ENCODE measurements around the gene LDLRAD2.

The LDLRAD2 gene

DNA sequence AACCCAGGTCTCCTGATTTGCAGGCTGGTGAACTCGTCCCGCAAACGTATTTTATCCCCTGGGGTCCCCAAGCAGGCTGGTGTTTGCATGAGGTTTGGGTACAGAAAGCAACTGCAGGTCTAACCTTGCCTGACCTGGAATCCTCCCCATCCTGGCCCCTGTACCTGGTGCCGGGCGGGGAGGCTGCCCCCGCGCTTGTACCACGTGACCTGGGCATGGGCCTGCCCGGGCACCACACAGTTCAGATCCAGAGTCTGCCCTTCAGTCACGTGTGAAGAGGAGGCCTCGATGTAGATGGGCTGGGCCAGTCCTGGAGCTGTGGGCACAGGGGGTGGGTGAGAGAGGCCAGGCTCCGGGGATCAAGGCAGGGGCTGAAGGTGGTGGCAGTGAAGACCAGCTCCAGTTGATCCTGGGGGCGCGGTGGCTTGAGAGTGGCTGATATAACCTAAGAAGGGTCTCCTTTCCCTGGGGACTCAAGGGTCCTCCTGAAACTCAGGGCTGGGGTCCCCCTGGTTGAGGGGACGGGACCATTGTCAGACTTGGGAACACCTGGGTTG is 30.6 kb downstream of the LDLRAD2 start:
- no peak for DNase-seq (ENCODE audit: low read depth, low spot score)

DNA sequence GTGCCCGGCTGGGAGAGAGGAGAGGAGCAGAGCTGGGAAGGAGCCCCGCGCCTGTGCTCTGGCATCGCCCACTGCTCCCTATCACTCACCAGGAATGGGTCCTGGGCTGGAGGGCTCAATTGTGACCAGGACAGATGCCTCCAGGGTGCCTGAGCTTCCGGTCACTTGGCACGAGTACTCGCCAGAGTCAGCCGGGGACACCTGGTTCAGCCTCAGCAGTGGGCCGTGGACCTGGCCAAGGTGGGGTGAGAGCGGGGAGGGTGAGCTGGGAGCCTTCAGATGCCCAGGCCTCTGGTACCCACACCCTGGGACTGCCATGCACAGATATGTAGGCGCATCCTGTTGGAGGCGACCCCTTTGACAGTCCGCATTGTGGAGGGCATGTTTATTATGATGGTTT is 31.1 kb downstream of the LDLRAD2 start:
- DNase-seq (ENCODE audit: low read depth, low spot score): no peak

DNA sequence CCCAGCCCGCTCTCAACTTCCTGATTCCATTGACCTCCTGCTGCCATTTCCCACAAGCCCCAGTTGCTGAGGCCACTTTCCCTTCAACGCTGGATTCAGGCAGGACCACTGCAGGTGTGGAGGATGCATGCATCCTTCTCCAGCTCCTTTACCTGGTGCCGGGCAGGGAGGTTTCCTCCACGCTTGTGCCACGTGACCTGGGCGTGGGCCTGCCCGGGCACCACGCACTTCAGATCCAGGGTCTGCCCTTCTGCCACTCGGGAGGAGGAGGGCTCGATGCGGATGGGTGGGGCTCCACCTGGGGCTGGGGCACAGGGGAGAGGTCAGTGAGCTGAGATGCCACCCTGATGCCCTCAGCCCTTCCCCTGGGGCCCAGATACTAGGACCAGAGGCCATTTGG is 31.9 kb downstream of the LDLRAD2 start:
- DNase-seq (ENCODE audit: low read depth, low spot score): no peak

DNA sequence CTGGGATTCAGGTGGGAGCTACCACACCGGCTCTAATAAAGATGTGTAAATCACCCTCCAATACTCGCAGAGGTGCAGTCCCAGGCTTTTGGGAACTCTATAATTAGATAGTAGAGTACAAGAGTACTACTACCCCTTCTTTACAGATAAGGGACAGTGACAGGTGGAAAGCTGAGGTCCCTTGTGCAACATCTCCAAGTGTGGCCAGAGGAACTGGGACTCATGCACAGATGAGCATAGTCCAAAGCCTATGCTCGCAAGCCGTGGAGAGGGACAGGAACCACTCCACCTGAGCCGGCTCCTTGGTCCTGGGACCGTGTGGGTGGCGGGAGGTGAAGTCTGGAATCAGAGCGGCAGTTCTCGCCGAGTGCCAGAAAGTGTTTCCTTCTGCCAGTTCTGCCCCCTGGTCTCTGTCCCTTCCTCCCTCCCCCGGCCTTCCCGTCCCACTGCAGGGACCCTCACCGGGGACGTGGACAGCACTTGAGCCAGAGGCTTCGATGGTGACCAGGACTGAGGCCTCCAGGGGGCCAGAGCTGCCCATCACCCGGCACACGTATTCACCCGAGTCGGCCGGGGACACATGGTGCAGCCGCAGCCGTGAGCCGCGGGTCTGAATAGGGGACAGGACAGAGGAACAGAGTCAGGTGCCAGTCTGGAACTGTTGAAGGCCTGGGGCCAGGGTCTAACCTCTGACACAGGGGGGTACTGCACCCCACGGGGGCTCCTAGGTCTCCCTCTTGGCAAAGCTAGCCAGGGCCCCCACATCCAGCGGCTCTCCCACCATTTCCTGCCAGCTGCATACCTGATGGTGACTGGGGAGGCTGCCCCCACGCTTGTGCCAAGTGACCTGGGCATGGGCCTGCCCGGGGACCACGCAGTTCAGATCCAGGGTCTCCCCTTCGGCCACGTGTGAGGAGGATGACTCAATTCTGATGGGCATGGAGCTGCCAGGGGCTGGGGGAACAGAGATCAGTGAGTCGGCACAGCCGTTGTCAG is 33.9 kb downstream of the LDLRAD2 start:
- no peak for DNase-seq (ENCODE audit: low read depth, low spot score)

DNA sequence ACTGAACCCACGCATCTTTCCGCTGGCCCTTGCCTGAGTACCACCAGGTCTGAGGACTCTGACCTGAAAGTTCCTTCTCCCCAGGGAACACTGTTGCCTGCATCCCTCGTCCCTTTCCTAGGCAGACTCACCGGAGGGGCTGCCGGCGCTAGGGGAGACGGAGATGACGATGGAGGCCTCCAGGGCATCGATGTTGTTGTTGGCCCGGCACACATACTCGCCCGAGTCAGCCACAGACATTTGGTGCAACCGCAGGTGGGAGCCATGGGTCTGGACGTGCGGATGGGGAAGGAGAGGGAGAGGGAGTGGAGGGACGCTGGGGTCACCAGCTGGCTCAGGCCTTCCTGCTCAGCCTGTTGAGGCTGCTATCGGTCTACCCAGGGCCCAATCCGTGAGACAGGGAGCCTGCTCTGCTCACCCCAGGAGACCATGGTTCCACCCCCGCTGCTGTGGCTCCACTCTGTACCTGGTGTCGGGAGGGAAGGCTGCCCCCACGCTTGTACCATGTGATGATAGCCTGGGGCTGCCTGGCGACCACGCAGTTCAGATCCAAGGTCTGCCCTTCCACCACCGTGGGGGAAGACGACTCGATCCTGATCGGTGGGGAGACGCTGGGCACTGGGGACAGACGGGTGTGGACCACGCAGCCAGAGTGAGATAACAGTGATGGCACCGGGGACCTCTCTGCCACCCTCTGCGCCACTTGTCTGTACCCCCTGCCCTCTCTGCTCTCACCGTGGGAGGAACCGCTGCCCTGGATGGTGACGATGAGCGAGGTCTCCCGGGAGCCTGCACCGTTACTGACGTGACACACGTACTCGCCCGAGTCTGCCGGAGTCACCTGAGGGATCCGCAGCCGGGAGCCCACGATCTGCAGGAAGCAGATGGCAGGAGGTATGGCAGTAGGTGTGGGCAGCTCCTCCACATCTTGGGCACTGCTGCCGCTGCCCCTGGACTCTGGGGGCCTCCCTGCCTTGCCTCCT is 35.4 kb downstream of the LDLRAD2 start:
- no peak for DNase-seq (ENCODE audit: low read depth, low spot score)

DNA sequence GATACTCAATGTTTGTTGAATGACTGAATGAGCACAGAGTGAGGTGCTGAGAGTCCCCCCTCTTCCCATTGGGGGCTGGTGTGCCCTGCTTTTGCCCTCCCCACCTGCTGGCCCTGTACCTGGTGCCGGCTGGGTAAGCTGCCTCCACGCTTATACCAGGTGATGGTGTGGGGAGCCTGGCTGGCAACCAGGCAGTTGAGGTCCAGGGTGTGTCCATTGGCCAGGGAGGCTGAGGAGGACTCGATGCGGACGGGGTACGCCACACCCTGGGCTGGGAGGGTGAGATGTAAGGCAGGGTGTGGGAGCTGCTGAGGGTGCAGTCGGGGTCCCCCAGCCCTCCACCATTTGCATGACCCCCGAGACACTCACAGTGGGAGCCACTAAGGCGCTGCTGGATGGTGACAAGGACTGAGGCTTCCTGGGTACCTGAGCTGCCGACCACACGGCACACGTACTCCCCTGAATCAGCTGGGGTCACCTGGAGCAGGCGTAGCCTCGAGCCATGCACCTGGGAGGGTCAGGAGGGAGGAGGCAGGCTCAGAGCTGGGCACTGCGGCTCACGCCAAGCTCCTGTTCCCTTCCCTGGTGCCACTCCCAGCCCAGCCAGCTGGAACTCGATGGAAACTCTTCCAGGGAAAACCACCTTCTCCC is 36.6 kb downstream of the LDLRAD2 start:
- DNase-seq (ENCODE audit: low read depth, low spot score): no peak

DNA sequence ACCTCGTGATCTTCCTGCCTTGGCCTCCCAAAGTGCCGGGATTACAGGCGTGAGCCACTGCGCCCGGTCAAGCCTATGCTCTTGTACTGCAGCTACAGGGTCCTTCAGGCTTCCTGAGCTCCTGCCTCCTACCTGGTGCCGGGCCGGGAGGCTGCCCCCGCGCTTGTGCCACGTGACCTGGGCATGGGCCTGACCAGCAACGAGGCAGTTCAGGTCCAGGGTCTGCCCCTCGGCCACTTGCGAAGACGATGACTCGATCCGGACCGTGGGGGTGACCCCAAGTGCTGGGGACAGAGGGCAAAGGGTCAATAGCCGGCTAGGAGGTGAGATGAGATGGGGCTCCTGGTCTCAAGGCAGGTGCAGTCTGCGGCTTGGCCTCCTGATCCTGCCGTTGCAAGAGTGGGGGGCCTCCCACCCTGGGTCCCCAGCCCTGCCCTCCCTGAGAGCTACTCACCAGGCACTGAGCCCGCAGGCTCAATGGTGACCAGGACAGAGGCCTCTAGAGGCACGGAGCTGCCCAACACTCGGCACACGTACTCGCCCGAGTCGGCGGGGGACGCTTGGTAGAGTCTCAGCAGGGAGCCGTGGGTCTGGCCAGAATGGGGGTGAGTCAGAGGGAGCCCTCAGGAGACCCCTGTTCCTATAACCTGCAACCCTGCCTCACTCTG is 38.0 kb downstream of the LDLRAD2 start:
- DNase-seq (ENCODE audit: low read depth, low spot score): no peak

DNA sequence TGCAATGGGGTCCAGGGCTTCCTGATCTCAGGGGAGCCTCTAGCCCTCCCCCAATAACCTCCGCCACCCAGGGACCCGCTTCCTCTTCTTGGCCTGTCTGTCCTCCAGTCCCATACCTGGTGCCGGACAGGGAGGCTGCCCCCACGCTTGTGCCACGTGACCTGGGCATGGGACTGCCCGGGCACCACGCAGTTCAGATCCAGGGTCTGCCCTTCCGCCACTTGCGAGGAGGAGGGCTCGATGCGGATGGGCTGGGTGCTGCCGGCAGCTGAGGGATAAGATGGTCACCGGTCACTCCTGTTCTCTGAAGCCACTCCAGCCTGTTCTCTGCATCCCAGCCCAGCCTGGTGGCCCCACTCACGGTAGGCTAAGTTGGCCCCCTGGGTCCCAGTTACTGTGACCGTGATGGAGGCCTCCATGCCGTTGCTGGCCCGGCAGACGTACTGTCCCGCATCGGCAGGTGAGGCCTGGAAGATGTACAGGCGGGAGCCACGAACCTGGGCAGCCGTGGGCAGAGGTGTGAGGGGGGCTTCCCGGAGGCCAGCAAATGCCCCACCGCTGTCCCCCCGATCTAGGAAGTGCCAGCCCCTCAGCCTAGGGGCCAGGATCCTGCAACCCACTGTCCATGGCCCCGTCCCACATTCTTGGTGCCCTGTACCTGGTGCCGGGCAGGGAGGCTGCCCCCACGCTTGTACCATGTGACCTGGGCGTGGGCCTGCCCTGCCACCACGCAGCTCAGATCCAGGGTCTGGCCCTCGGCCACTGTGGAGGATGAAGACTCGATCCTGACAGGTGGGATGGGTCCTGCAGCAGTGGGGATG is 39.6 kb downstream of the LDLRAD2 start:
- no peak for DNase-seq (ENCODE audit: low read depth, low spot score)

DNA sequence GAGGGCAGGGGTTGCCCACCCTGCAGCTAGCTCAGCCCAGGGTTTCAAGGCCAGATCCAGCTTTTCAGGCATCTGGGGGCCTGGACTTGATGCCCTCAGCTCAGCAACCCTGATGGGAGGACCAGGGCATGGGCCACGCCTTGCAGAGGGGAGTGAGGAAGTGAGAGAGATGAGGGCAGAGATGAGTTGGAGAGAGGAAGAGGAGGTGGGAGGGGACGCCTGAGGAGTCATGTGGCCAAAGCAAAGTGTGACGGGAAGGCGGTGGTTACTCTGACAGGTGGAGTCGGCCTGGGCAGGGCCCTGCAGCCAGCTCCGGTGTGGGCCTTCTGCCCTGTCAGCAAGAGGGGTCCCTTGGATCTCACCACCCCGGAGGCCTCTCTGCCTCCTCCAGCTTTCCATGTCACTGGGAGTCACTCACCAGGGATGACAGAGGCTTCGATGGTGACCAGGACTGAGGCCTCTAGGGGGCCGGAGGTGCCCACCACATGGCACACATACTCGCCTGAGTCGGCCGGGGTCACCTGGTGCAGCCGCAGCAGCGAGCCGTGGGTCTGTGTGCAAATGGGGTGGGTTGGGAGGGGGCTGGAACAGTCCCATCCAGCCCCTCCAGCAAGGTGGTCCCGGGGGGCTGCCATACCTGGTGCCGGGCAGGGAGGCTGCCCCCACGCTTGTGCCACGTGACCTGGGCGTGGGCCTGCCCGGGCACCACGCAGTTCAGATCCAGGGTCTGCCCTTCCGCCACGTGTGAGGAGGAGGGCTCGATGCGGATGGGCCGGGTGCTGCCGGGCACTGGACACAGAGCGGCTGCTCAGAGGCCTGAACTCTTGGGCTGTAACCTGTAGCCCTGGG is 40.4 kb downstream of the LDLRAD2 start:
- DNase-seq (ENCODE audit: low read depth, low spot score): no peak

DNA sequence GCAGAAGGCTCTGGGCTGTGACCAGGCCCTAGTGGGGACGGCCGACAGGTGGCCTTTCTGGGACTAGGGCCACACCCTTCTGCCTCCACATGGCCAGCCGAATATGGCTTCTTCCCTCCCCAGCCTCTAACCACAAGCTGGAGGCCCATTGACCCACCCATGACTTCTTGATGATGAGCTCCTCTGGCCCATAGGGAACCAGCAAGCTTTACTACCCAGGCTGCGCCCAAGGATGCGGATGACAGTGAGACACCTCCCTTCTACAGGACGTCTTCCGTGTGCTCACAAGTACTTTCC is 41.0 kb downstream of the LDLRAD2 start:
- no peak for DNase-seq (ENCODE audit: low read depth, low spot score)

DNA sequence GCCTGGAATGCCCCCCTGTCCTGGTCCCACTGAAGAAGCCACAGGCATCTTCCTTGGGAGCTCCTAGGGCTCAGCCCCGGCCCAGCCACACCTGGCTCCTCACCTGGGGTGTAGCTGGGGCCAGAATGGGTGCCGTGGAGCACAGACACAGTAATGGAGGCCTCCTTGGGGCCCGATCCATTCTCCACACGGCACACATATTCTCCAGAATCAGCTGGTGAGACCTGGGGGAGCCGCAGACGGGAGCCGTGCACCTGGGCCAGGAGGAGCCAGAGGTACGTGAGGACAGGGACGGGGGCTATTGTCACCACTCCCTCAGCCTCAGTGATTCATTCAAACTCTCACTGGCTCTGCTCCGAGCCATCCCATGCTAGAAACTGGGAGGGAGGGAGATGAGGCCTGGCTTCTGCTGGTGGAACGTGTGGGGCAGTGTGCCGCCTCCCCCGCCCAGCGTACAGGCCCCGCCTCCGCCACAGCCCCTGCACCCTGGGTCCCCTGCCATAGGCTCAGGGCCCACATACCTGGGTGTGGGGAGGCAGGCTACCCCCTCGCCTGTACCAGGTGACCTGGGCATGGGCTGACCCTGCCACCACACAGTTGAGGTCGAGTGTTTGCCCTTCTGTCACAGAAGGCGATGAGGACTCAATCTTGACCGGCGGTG is 42.2 kb downstream of the LDLRAD2 start:
- no peak for DNase-seq (ENCODE audit: low read depth, low spot score)

DNA sequence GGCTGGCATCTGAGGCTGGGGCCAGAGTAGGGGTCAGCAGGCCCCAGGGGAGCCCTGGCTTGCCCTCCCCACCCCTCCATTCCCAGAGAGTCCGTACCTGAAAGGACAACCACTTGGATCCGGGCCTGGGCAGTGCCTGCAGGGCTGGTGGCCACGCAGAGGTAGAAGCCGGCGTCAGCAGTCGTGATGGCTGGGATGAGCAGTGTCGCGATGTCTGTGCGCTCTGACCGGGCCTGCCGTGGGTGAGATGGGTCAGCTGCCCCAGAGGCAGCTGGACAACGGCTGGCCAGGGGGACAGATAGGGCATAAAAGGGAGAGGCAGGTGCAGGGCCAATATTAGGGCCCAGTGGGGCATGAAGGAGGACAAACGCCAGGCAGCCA is 42.7 kb downstream of the LDLRAD2 start:
- no peak for DNase-seq (ENCODE audit: low read depth, low spot score)

DNA sequence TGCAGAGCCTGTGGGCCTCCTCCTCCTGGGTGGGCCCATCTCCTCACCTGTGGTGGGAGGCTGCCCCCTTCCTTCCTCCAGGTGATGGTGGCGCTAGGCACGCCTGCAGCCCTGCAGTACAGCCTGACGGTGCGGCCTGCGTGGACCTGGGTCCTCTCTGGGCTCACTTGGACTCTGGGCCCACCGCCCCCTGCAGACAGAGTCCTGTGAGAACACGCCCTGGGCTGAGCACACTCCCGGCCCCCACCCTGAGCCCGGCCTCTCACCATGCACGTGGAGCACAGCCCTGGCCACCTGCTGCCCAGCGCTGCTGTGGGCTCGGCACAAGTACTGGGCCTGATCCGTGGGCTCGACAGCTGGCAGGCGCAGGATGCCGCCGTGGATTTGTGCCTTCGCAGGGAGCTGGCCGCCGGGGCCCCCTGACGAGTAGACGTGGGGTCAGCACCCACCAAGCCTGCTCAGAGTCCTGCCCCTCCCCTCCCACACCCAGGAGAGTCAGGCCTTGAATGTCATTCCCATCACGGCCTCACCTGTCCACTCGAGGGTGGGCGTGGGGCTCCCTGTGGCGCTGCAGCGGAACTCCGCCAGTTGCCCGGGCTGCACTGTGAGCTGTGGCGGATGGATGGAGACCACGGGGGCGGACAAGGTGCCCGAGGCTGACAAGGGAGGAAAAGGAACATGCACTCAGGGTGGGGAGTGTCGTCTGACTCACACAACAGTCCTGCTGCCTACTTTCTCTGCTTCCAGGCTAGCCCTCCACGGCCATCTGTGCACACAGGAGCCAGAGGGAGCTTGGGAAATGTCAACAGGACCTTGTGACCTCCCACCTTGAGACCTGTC is 43.4 kb downstream of the LDLRAD2 start:
- DNase-seq (ENCODE audit: low read depth, low spot score): no peak

DNA sequence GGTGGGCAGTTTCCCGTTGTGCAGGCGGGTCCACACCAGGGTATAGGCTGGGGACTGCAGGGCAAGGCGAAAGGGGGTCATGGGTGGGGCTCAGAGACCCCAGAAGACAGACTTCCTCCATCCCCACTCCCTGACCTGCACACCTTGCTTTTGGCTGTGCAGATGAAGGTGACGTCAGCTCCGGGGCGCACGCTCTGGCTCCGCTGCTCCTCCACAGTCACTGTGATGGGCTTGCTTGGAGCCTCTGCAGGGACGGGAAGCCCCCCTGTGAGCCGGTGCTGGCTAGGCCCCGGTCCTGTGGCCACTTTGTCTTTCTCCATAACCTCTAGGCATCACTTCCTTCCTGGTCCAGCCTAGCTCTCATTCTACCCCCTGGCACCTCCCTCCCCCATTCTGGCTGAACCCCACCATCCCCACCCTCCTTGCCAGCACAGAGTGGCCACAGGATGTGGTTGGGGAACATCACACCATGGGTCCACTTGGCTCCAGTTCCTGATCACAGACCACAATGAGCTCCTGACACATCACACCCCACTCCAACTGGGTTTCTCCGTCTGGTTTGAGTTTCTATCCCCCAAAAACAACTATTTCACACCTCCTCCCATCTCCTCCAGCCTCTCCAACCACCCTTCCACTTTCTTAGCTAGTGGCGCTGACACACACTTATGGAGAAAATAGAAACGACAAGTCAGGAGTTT is 45.2 kb downstream of the LDLRAD2 start:
- no peak for DNase-seq (ENCODE audit: low read depth, low spot score)

DNA sequence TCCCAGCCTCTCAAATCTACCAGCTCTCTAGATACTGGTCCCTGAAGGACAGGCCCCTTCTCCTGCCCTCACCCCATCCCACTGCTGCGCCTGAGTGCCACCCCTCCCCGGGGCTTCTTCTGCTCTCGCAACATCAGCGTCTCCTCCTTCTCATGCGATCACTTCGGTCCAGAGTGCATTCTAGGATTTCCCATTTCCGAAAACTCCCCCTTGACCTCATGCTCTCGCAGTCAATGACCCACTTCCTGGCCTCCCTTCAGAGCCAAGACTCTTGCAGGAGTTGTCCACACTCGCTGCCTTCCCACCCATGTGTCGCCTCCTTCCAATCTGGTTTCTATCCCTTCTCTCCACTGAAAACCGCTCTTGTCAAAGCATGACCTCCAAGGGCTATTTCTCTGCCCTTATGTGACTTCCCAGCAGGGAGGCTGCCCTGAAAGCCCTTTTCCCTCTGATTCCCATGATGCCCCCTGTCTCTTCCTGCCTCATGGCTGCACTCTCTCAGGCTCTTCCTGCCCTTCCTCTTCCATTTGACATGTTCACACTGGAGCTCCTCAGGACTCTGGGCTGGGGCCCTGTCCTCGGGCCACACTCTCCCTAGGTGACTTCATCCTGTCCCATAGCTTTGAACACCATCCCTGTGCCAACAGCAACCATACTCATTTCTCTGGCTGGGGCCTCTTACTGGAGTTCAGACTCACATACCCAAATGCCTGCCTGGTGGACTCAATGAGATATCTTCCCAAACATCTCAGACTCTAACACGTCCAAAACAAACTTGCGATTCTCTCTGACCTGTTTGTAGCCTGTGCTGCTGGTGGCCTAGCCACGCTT is 46.0 kb downstream of the LDLRAD2 start:
- no peak for DNase-seq (ENCODE audit: low read depth, low spot score)

DNA sequence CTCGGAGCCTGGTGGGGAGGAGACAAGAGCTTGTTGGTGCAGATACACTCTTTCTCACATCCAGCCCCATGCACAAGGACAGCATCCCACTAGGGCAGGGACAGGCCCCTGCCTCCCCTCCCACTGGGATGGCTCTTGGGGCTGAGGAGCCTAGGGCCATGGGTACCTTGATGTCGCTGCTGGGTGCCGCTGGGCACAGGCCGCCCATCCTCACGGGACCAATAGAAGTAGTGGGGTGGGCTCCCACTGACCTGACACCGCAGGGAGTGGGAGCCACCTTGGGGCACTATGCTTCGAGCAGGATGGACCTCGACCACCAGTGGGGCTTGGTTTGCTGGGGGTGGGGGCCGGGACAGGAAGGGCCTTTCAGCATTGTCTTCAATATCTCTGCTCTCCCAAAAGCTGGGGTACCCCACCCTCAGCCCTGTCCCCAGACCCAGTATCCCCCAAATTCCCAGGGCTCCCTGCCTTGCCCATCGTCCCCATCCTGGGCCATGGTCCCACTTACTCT is 47.7 kb downstream of the LDLRAD2 start:
- DNase-seq (ENCODE audit: low read depth, low spot score): no peak
